ENCODE measurements around the gene SBK2. TPM values are rescaled to one million over a fixed set of nuclear protein-coding genes. Genes with fewer than 3 reads are reported as not detected.

Gene SBK2
- total and polyA plus RNA-seq, 2 experiments from 2014 or later: 1.1 to 2.0 TPM

GRCh38 chr19:55479045-55479444 lies 57.9 kb downstream of the SBK2 start (continued):
- TF ChIP-seq ZNF462 (CRISPR knock-in tag; IDR thresholded peaks at IDR 0.05): no peak
- no peak for TF ChIP-seq CREB1 (CRISPR knock-in tag; IDR thresholded peaks at IDR 0.05; ENCODE audit: low read depth)
- TF ChIP-seq CTCF (conservative IDR thresholded peaks at IDR 0.05; ENCODE audit: low read depth in 2 of 2): no peak
- TF ChIP-seq POLR2AphosphoS5 (IDR thresholded peaks at IDR 0.05; ENCODE audit: low read depth): no peak
- no peak for TF ChIP-seq EZH2 (IDR thresholded peaks at IDR 0.05; ENCODE audit: low read depth, unreplicated experiment)
- no peak for TF ChIP-seq STAT1 (IDR thresholded peaks at IDR 0.05; ENCODE audit: unreplicated experiment)
- no peak for TF ChIP-seq JUNB (IDR thresholded peaks at IDR 0.05; ENCODE audit: unreplicated experiment)
- TF ChIP-seq ETS1 (IDR thresholded peaks at IDR 0.05): no peak

Other genes starting within 250 kb of the SBK2 start
- not detected in 2 replicates for gene TMEM150B, start 211.8 kb downstream of the SBK2 start, total RNA-seq (2014; rRNA removed; shearing (Covaris generic))
- gene TMEM150B, start 211.8 kb downstream of the SBK2 start, polyA plus RNA-seq (2016; fragmentation: Nextera tagmentation; extraction: Ambion mirVana): 0.29 and 0.40 TPM in 2 replicates
- gene KMT5C, start 197.3 kb downstream of the SBK2 start, total RNA-seq (2014; rRNA removed; shearing (Covaris generic)): 34.3 and 43.2 TPM in 2 replicates
- 12.9 and 14.2 TPM in 2 replicates for gene KMT5C, start 197.3 kb downstream of the SBK2 start, polyA plus RNA-seq (2016; fragmentation: Nextera tagmentation; extraction: Ambion mirVana)
- gene COX6B2, start 182.4 kb downstream of the SBK2 start, total RNA-seq (2014; rRNA removed; shearing (Covaris generic)): 2.7 and 2.9 TPM in 2 replicates
- gene COX6B2, start 182.4 kb downstream of the SBK2 start, polyA plus RNA-seq (2016; fragmentation: Nextera tagmentation; extraction: Ambion mirVana): 5.3 and 5.7 TPM in 2 replicates
- gene GARIN5B, start 173.9 kb downstream of the SBK2 start, total RNA-seq (2014; rRNA removed; shearing (Covaris generic)): not detected in 2 replicates
- gene GARIN5B, start 173.9 kb downstream of the SBK2 start, polyA plus RNA-seq (2016; fragmentation: Nextera tagmentation; extraction: Ambion mirVana): not detected in 2 replicates
- gene IL11, start 166.7 kb downstream of the SBK2 start, total RNA-seq (2014; rRNA removed; shearing (Covaris generic)): 1.1 and 2.2 TPM in 2 replicates
- gene IL11, start 166.7 kb downstream of the SBK2 start, polyA plus RNA-seq (2016; fragmentation: Nextera tagmentation; extraction: Ambion mirVana): 0.58 and 1.7 TPM in 2 replicates
- gene TMEM190, start 160.3 kb downstream of the SBK2 start, total RNA-seq (2014; rRNA removed; shearing (Covaris generic)): not detected in 2 replicates
- 4.2 and 4.8 TPM in 2 replicates for gene TMEM190, start 160.3 kb downstream of the SBK2 start, polyA plus RNA-seq (2016; fragmentation: Nextera tagmentation; extraction: Ambion mirVana)
- 4.1 and 7.5 TPM in 2 replicates for gene TMEM238, start 152.8 kb downstream of the SBK2 start, total RNA-seq (2014; rRNA removed; shearing (Covaris generic))
- gene TMEM238, start 152.8 kb downstream of the SBK2 start, polyA plus RNA-seq (2016; fragmentation: Nextera tagmentation; extraction: Ambion mirVana): 0.55 and 0.59 TPM in 2 replicates
- gene RPL28, start 151.2 kb downstream of the SBK2 start, total RNA-seq (2014; rRNA removed; shearing (Covaris generic)): 463 and 737 TPM in 2 replicates
- gene RPL28, start 151.2 kb downstream of the SBK2 start, polyA plus RNA-seq (2016; fragmentation: Nextera tagmentation; extraction: Ambion mirVana): 1,528 and 1,802 TPM in 2 replicates
- 363 and 469 TPM in 2 replicates for gene UBE2S, start 129.3 kb downstream of the SBK2 start, total RNA-seq (2014; rRNA removed; shearing (Covaris generic))
- 523 and 533 TPM in 2 replicates for gene UBE2S, start 129.3 kb downstream of the SBK2 start, polyA plus RNA-seq (2016; fragmentation: Nextera tagmentation; extraction: Ambion mirVana)
- gene SHISA7, start 93.8 kb downstream of the SBK2 start, total RNA-seq (2014; rRNA removed; shearing (Covaris generic)): 1.4 and 1.6 TPM in 2 replicates
- gene SHISA7, start 93.8 kb downstream of the SBK2 start, polyA plus RNA-seq (2016; fragmentation: Nextera tagmentation; extraction: Ambion mirVana): 0.32 and 0.37 TPM in 2 replicates
- gene ISOC2, start 75.5 kb downstream of the SBK2 start, total RNA-seq (2014; rRNA removed; shearing (Covaris generic)): 82.1 and 85.2 TPM in 2 replicates
- 62.6 and 76.5 TPM in 2 replicates for gene ISOC2, start 75.5 kb downstream of the SBK2 start, polyA plus RNA-seq (2016; fragmentation: Nextera tagmentation; extraction: Ambion mirVana)
- 0.85 and 1.7 TPM in 2 replicates for gene C19orf85, start 72.4 kb downstream of the SBK2 start, total RNA-seq (2014; rRNA removed; shearing (Covaris generic))
- gene C19orf85, start 72.4 kb downstream of the SBK2 start, polyA plus RNA-seq (2016; fragmentation: Nextera tagmentation; extraction: Ambion mirVana): 2.1 and 3.4 TPM in 2 replicates
- gene ZNF628, start 60.5 kb downstream of the SBK2 start, total RNA-seq (2014; rRNA removed; shearing (Covaris generic)): 10.7 and 12.7 TPM in 2 replicates
- 3.9 and 4.9 TPM in 2 replicates for gene ZNF628, start 60.5 kb downstream of the SBK2 start, polyA plus RNA-seq (2016; fragmentation: Nextera tagmentation; extraction: Ambion mirVana)
- gene NAT14, start 51.9 kb downstream of the SBK2 start, total RNA-seq (2014; rRNA removed; shearing (Covaris generic)): 25.4 and 27.8 TPM in 2 replicates
- 39.6 and 45.5 TPM in 2 replicates for gene NAT14, start 51.9 kb downstream of the SBK2 start, polyA plus RNA-seq (2016; fragmentation: Nextera tagmentation; extraction: Ambion mirVana)
- gene SSC5D, start 48.7 kb downstream of the SBK2 start, total RNA-seq (2014; rRNA removed; shearing (Covaris generic)): 0.69 and 1.2 TPM in 2 replicates
- 0.14 and 0.23 TPM in 2 replicates for gene SSC5D, start 48.7 kb downstream of the SBK2 start, polyA plus RNA-seq (2016; fragmentation: Nextera tagmentation; extraction: Ambion mirVana)
- gene SBK3, start 8.4 kb upstream of the SBK2 start, total RNA-seq (2014; rRNA removed; shearing (Covaris generic)): 0.23 and 0.94 TPM in 2 replicates
- gene SBK3, start 8.4 kb upstream of the SBK2 start, polyA plus RNA-seq (2016; fragmentation: Nextera tagmentation; extraction: Ambion mirVana): 0.27 and 0.80 TPM in 2 replicates
- gene ZNF579, start 43.7 kb upstream of the SBK2 start, total RNA-seq (2014; rRNA removed; shearing (Covaris generic)): 8.4 and 12.2 TPM in 2 replicates
- gene ZNF579, start 43.7 kb upstream of the SBK2 start, polyA plus RNA-seq (2016; fragmentation: Nextera tagmentation; extraction: Ambion mirVana): 7.3 and 8.6 TPM in 2 replicates
- gene FIZ1, start 62.4 kb upstream of the SBK2 start, total RNA-seq (2014; rRNA removed; shearing (Covaris generic)): 10.1 and 12.6 TPM in 2 replicates
- gene FIZ1, start 62.4 kb upstream of the SBK2 start, polyA plus RNA-seq (2016; fragmentation: Nextera tagmentation; extraction: Ambion mirVana): 5.3 and 5.4 TPM in 2 replicates
- 8.3 and 16.5 TPM in 2 replicates for gene ZNF524, start 63.2 kb upstream of the SBK2 start, total RNA-seq (2014; rRNA removed; shearing (Covaris generic))
- 5.7 and 6.0 TPM in 2 replicates for gene ZNF524, start 63.2 kb upstream of the SBK2 start, polyA plus RNA-seq (2016; fragmentation: Nextera tagmentation; extraction: Ambion mirVana)
- gene ZNF865, start 68.5 kb upstream of the SBK2 start, total RNA-seq (2014; rRNA removed; shearing (Covaris generic)): 10.3 and 12.1 TPM in 2 replicates
- gene ZNF865, start 68.5 kb upstream of the SBK2 start, polyA plus RNA-seq (2016; fragmentation: Nextera tagmentation; extraction: Ambion mirVana): 2.2 and 2.4 TPM in 2 replicates
- 5.6 and 6.7 TPM in 2 replicates for gene ZNF784, start 87.4 kb upstream of the SBK2 start, total RNA-seq (2014; rRNA removed; shearing (Covaris generic))
- 1.5 and 1.6 TPM in 2 replicates for gene ZNF784, start 87.4 kb upstream of the SBK2 start, polyA plus RNA-seq (2016; fragmentation: Nextera tagmentation; extraction: Ambion mirVana)
- gene ZNF580, start 103.9 kb upstream of the SBK2 start, total RNA-seq (2014; rRNA removed; shearing (Covaris generic)): 10.9 and 18.7 TPM in 2 replicates
- gene ZNF580, start 103.9 kb upstream of the SBK2 start, polyA plus RNA-seq (2016; fragmentation: Nextera tagmentation; extraction: Ambion mirVana): 23.6 and 23.9 TPM in 2 replicates
- gene ZNF581, start 106.5 kb upstream of the SBK2 start, total RNA-seq (2014; rRNA removed; shearing (Covaris generic)): 67.2 and 87.6 TPM in 2 replicates
- gene ZNF581, start 106.5 kb upstream of the SBK2 start, polyA plus RNA-seq (2016; fragmentation: Nextera tagmentation; extraction: Ambion mirVana): 48.5 and 50.7 TPM in 2 replicates
- 8.2 and 12.0 TPM in 2 replicates for gene CCDC106, start 111.1 kb upstream of the SBK2 start, total RNA-seq (2014; rRNA removed; shearing (Covaris generic))
- 17.6 and 19.9 TPM in 2 replicates for gene CCDC106, start 111.1 kb upstream of the SBK2 start, polyA plus RNA-seq (2016; fragmentation: Nextera tagmentation; extraction: Ambion mirVana)
- 233 and 234 TPM in 2 replicates for gene U2AF2, start 117.9 kb upstream of the SBK2 start, total RNA-seq (2014; rRNA removed; shearing (Covaris generic))
- 73.1 and 75.2 TPM in 2 replicates for gene U2AF2, start 117.9 kb upstream of the SBK2 start, polyA plus RNA-seq (2016; fragmentation: Nextera tagmentation; extraction: Ambion mirVana)
- gene EPN1, start 138.1 kb upstream of the SBK2 start, total RNA-seq (2014; rRNA removed; shearing (Covaris generic)): 208 and 223 TPM in 2 replicates
- gene EPN1, start 138.1 kb upstream of the SBK2 start, polyA plus RNA-seq (2016; fragmentation: Nextera tagmentation; extraction: Ambion mirVana): 47.1 and 48.9 TPM in 2 replicates
- not detected in 2 replicates for gene NLRP9, start 201.3 kb upstream of the SBK2 start, total RNA-seq (2014; rRNA removed; shearing (Covaris generic))
- gene NLRP9, start 201.3 kb upstream of the SBK2 start, polyA plus RNA-seq (2016; fragmentation: Nextera tagmentation; extraction: Ambion mirVana): not detected in 2 replicates
- not detected in 2 replicates for gene RFPL4A, start 222.0 kb upstream of the SBK2 start, total RNA-seq (2014; rRNA removed; shearing (Covaris generic))
- not detected in 2 replicates for gene RFPL4A, start 222.0 kb upstream of the SBK2 start, polyA plus RNA-seq (2016; fragmentation: Nextera tagmentation; extraction: Ambion mirVana)
- not detected in 2 replicates for gene RFPL4AL1, start 232.0 kb upstream of the SBK2 start, total RNA-seq (2014; rRNA removed; shearing (Covaris generic))
- not detected in 2 replicates for gene RFPL4AL1, start 232.0 kb upstream of the SBK2 start, polyA plus RNA-seq (2016; fragmentation: Nextera tagmentation; extraction: Ambion mirVana)